NT2/D1 (cell line): ENCODE data around the gene TGFBR3.

Experiments used
- DNase-seq: peaks from one replicate; pipeline ENCODE4 v3.0.0-alpha.2; 2011; ENCODE audit warnings: low read depth, low spot score
- H3K27me3 ChIP-seq: 2 replicates; pipeline ENCODE4 v1.6.0; 2011; ENCODE audit warnings: mild to moderate bottlenecking; ENCODE audit not compliant: insufficient read length, insufficient read depth
- H3K36me3 ChIP-seq: 2 replicates; pipeline ENCODE4 v1.6.1; 2011; ENCODE audit warnings: mild to moderate bottlenecking, low read length, mixed read lengths; ENCODE audit not compliant: insufficient read depth, insufficient read length
- H3K4me1 ChIP-seq: 2 replicates; pipeline ENCODE4 v1.5.1; 2011; ENCODE audit not compliant: insufficient read depth, insufficient read length
- H3K4me3 ChIP-seq: 2 replicates; pipeline ENCODE4 v1.5.1; 2011; ENCODE audit warnings: low read depth; ENCODE audit not compliant: insufficient read length
- H3K9ac ChIP-seq: 2 replicates; pipeline ENCODE4 v1.6.0; 2011; ENCODE audit warnings: low read depth; ENCODE audit not compliant: insufficient read length
- H3K9me3 ChIP-seq: 2 replicates; pipeline ENCODE4 v1.5.1; 2011; ENCODE audit warnings: mild to moderate bottlenecking, low read length; ENCODE audit not compliant: insufficient read depth
- SUZ12 ChIP-seq: IDR thresholded peaks from 2 replicates; pipeline ENCODE4 v1.6.1; 2011; ENCODE audit not compliant: insufficient read length, insufficient read depth; ENCODE audit errors: extremely low read depth
- YY1 ChIP-seq: IDR thresholded peaks from 2 replicates; pipeline ENCODE4 v1.6.1; 2011; ENCODE audit not compliant: insufficient read length, insufficient read depth
- ZNF274 ChIP-seq: IDR thresholded peaks from 2 replicates; pipeline ENCODE4 v1.6.1; 2011; ENCODE audit warnings: mild to moderate bottlenecking, low read depth, low read length

The TGFBR3 gene

GRCh38 chr1:91916811-91917460 is 31.0 kb upstream of the TGFBR3 start:
- Histone ChIP-seq H3K9me3 (no peaks in the 10 kb centered on the region), H3K36me3 (no peaks in the 10 kb centered on the region), H3K4me1 (no peaks in the 10 kb centered on the region)

GRCh38 chr1:91916046-91916445 is 30.1 kb upstream of the TGFBR3 start:
- Histone ChIP-seq H3K27me3 (no peaks in the 10 kb centered on the region), H3K4me3 (no peak overlapping the region), H3K4me1 (no peaks in the 10 kb centered on the region), H3K9ac (no peak overlapping the region), H3K9me3 (no peaks in the 10 kb centered on the region), H3K36me3 (no peaks in the 10 kb centered on the region)
- TF ChIP-seq ZNF274, result no peak
- TF ChIP-seq YY1, result no peak
- TF ChIP-seq SUZ12, result no peak
- no peak for DNase-seq

More at GRCh38 chr1:91916811-91917460, 31.0 kb upstream of the TGFBR3 start:
- TF ChIP-seq SUZ12 (no peak), YY1 (no peak), ZNF274 (no peak)
- H3K27me3 ChIP-seq, result no peaks in the 10 kb centered on the region
- H3K9ac ChIP-seq, result no peak overlapping the region
- DNase-seq, result no peak
- no peak overlapping the region for H3K4me3 ChIP-seq

GRCh38 chr1:91913018-91913417 is 27.1 kb upstream of the TGFBR3 start:
- Histone ChIP-seq H3K4me3 (no peak overlapping the region), H3K36me3 (no peaks in the 10 kb centered on the region), H3K9ac (no peak overlapping the region), H3K4me1 (no peaks in the 10 kb centered on the region), H3K27me3 (no peaks in the 10 kb centered on the region), H3K9me3 (no peaks in the 10 kb centered on the region)
- TF ChIP-seq ZNF274, result no peak
- TF ChIP-seq YY1, result no peak
- TF ChIP-seq SUZ12, result no peak
- no peak for DNase-seq

GRCh38 chr1:91912266-91912665 is 26.3 kb upstream of the TGFBR3 start:
- Histone ChIP-seq H3K9ac (no peak overlapping the region), H3K36me3 (no peaks in the 10 kb centered on the region), H3K9me3 (no peaks in the 10 kb centered on the region), H3K4me3 (no peak overlapping the region), H3K27me3 (no peaks in the 10 kb centered on the region), H3K4me1 (no peaks in the 10 kb centered on the region)
- DNase-seq, result no peak
- TF ChIP-seq SUZ12, result no peak
- no peak for TF ChIP-seq ZNF274
- no peak for TF ChIP-seq YY1

GRCh38 chr1:91901231-91901630 is 15.3 kb upstream of the TGFBR3 start:
- no peak overlapping the region for H3K9ac ChIP-seq
- H3K36me3 ChIP-seq, result no peaks in the 10 kb centered on the region
- H3K4me1 ChIP-seq, result no peaks in the 10 kb centered on the region
- no peak for DNase-seq
- no peak overlapping the region for H3K4me3 ChIP-seq
- H3K27me3 ChIP-seq, result no peaks in the 10 kb centered on the region
- H3K9me3 ChIP-seq, result no peaks in the 10 kb centered on the region
- TF ChIP-seq ZNF274 (no peak), SUZ12 (no peak), YY1 (no peak)

- Histone ChIP-seq H3K4me1 (no peaks in the 10 kb centered on the region), H3K27me3 (no peaks in the 10 kb centered on the region), H3K9ac (no peak overlapping the region), H3K9me3 (no peaks in the 10 kb centered on the region), H3K36me3 (no peaks in the 10 kb centered on the region), H3K4me3 (no peak overlapping the region)
- DNase-seq, result no peak
- TF ChIP-seq ZNF274 (no peak), YY1 (no peak), SUZ12 (no peak)
Measured at GRCh38 chr1:91900562-91900961, 14.6 kb upstream of the TGFBR3 start.

GRCh38 chr1:91897016-91897415 is 11.1 kb upstream of the TGFBR3 start:
- Histone ChIP-seq H3K9ac (no peak overlapping the region), H3K4me1 (no peaks in the 10 kb centered on the region), H3K9me3 (no peaks in the 10 kb centered on the region), H3K27me3 (no peaks in the 10 kb centered on the region), H3K4me3 (no peak overlapping the region), H3K36me3 (no peaks in the 10 kb centered on the region)
- TF ChIP-seq ZNF274, result no peak
- no peak for TF ChIP-seq SUZ12
- no peak for TF ChIP-seq YY1
- no peak for DNase-seq
